K562 (cell line): ENCODE data around the gene AFF2. TPM values are rescaled to one million over a fixed set of nuclear protein-coding genes. Genes with fewer than 3 reads are reported as not detected.

Source experiments
- ATAC-seq: fragments of 200-7000 bp; cut with Tn5 transposase; 3 replicates; pipeline ENCODE4 v1.9.1; 2020; ENCODE audit warnings: moderate library complexity
- BruUV-seq: library from RNA; stranded (reverse); fragments of 400-500 nt; replicated peaks from 2 replicates; lab custom pipeline; 2021; lab: Mats Ljungman, UMichigan
- CTCF ChIA-PET: fragments of 300-600 bp; formaldehyde crosslinking; extraction: SDS; loops from one replicate; lab custom pipeline; 2021; ENCODE audit warnings: low intra/inter-chr PET ratio; lab: Yijun Ruan, JAX
- POLR2A ChIA-PET: fragments of 300-600, 350-650 bp; sonication (Branson Sonifier 250); formaldehyde crosslinking; extraction: SDS; loops from one replicate; lab custom pipeline; 2021; ENCODE audit warnings: antibody characterized with exemption, inconsistent platforms; lab: Yijun Ruan, JAX
- DNase-seq, 4 experiments: peaks; one replicate each; pipeline versions ENCODE4 v3.0.0 to v3.0.0-alpha.2; 2011 to 2018; ENCODE audit warnings: low spot score in 3 of 4, mixed read lengths in 3 of 4; ENCODE audit errors: extremely low read depth in 1 of 4
- FAIRE-seq: peaks from 2 replicates; lab custom pipeline; 2011; peaks lifted over from hg19 to GRCh38; lab: Jason Lieb, UNC
- H2AFZ ChIP-seq: 2 replicates; pipeline ENCODE4 v1.6.0; 2011; ENCODE audit warnings: low read depth, low read length, control low read depth, inconsistent platforms
- H3K27ac ChIP-seq: fragments of 200-600 bp; 3 replicates; pipeline ENCODE4 v1.8.0; 2011; ENCODE audit warnings: low read depth, mild to moderate bottlenecking, control low read depth, inconsistent platforms, low read length, moderate library complexity, mixed read lengths; ENCODE audit errors: extremely low read depth
- H3K27me3 ChIP-seq, 2 experiments: fragments of 300-600 bp in 1 of 2; 2 replicates in 1 of 2; 3 replicates in 1 of 2; pipeline versions ENCODE4 v1.6.0 to v1.8.0; 2011; ENCODE audit warnings: inconsistent platforms in 2 of 2, low read length in 2 of 2, mild to moderate bottlenecking in 1 of 2, mixed read lengths in 1 of 2, moderate library complexity in 1 of 2; ENCODE audit not compliant: control insufficient read depth in 2 of 2, insufficient read depth in 2 of 2
- H3K36me3 ChIP-seq: fragments of 300-600 bp; 3 replicates; pipeline ENCODE4 v1.8.0; 2011; ENCODE audit warnings: mild to moderate bottlenecking, low read length, inconsistent platforms; ENCODE audit not compliant: control insufficient read depth, insufficient read depth
- H3K4me1 ChIP-seq, 2 experiments: fragments of 200-600 bp in 1 of 2; replicated peaks in 1 of 2; 2 replicates in 1 of 2; 3 replicates in 1 of 2; pipeline versions ENCODE4 v1.5.1 to v1.8.0; 2011; ENCODE audit warnings: inconsistent platforms in 2 of 2, low read length in 2 of 2, mild to moderate bottlenecking in 1 of 2, mixed read lengths in 1 of 2, moderate library complexity in 1 of 2; ENCODE audit not compliant: control insufficient read depth in 2 of 2, insufficient read depth in 2 of 2
- H3K4me2 ChIP-seq: 2 replicates; pipeline ENCODE4 v1.6.1; 2011; ENCODE audit warnings: low read length, control low read depth, inconsistent platforms, mixed read lengths; ENCODE audit not compliant: insufficient read depth
- H3K4me3 ChIP-seq: fragments of 200-600 bp; sonication (generic), shearing (Covaris generic); 2 replicates; pipeline ENCODE4 v1.5.1; 2016; ENCODE audit warnings: control low read depth, inconsistent platforms
- H3K79me2 ChIP-seq: fragments of 200-600 bp; 3 replicates; pipeline ENCODE4 v1.8.0; 2011; ENCODE audit warnings: low read length, inconsistent platforms; ENCODE audit not compliant: control insufficient read depth, insufficient read depth
- H3K9ac ChIP-seq, 2 experiments: 2 replicates each; pipeline versions ENCODE4 v1.6.0 to v1.6.1; 2011; ENCODE audit warnings: low read depth in 2 of 2, low read length in 2 of 2, control low read depth in 1 of 2, inconsistent platforms in 1 of 2, mild to moderate bottlenecking in 1 of 2, mixed read lengths in 1 of 2; ENCODE audit not compliant: insufficient read depth in 1 of 2
- H3K9me1 ChIP-seq: one replicate; pipeline ENCODE4 v1.6.0; 2011; ENCODE audit warnings: inconsistent platforms, mild to moderate bottlenecking, low read length, moderate library complexity; ENCODE audit not compliant: control insufficient read depth, insufficient read depth
- H3K9me3 ChIP-seq: replicated peaks from 2 replicates; pipeline ENCODE4 v1.5.1; 2011; ENCODE audit warnings: low read depth, low read length, inconsistent platforms; ENCODE audit not compliant: control insufficient read depth, insufficient read depth
- H4K20me1 ChIP-seq: replicated peaks from 2 replicates; pipeline ENCODE4 v1.6.1; 2011; ENCODE audit warnings: low read length, inconsistent platforms, mixed read lengths; ENCODE audit not compliant: control insufficient read depth, insufficient read depth
- ASH1L ChIP-seq: fragments of 450-650 bp; IDR thresholded peaks from 2 replicates; pipeline ENCODE4 v1.6.1; 2018; ENCODE audit warnings: borderline replicate concordance, mild to moderate bottlenecking, low read depth; ENCODE audit not compliant: partially characterized antibody
- ETV6 ChIP-seq, 3 experiments: fragments of 150-350 bp in 1 of 3; sonication (generic) in 1 of 3; formaldehyde crosslinking in 1 of 3; IDR thresholded peaks; 2 replicates each; pipeline versions ENCODE4 v1.6.1 to v1.8.0; 2014 to 2022; ENCODE audit warnings: borderline replicate concordance in 2 of 3, low read depth in 2 of 3, antibody characterized with exemption in 1 of 3, low read length in 1 of 3, mild to moderate bottlenecking in 1 of 3, missing genetic modification reagents in 1 of 3
- GTF2A2 ChIP-seq: IDR thresholded peaks from 2 replicates; pipeline ENCODE4 v1.6.1; 2016; ENCODE audit warnings: mild to moderate bottlenecking, missing genetic modification characterization, missing compliant biosample characterization
- KLF10 ChIP-seq: fragments of 250-450 bp; sonication (Bioruptor Pico); IDR thresholded peaks from 2 replicates; pipeline ENCODE4 v1.6.1; 2021; ENCODE audit warnings: matching md5 sums
- MEF2A ChIP-seq: IDR thresholded peaks from 2 replicates; pipeline ENCODE4 v1.6.1; 2011; ENCODE audit warnings: low read depth, mild to moderate bottlenecking, low read length, moderate library complexity; ENCODE audit not compliant: control insufficient read depth
- MYC ChIP-seq, 2 experiments: fragments of 250-450 bp in 1 of 2; sonication (Bioruptor Pico) in 1 of 2; IDR thresholded peaks; 2 replicates each; pipeline versions ENCODE4 v1.5.1 to v1.6.1; 2012 to 2021; ENCODE audit warnings: low read depth in 2 of 2, borderline replicate concordance in 1 of 2, improper control_type of control experiment in 1 of 2, low read length in 1 of 2, mild to moderate bottlenecking in 1 of 2, moderate library complexity in 1 of 2
- RAD51 ChIP-seq: fragments of 450-650 bp; IDR thresholded peaks from 2 replicates; pipeline ENCODE4 v1.7.1; 2016; ENCODE audit warnings: low read depth, mild to moderate bottlenecking, borderline replicate concordance
- ZNF121 ChIP-seq: sonication (generic); formaldehyde crosslinking; conservative IDR thresholded peaks from 2 replicates; pipeline ENCODE4 v1.8.0; 2022; ENCODE audit warnings: missing genetic modification reagents
- ZNF175 ChIP-seq: fragments of 200-800 bp; sonication (Bioruptor generic); IDR thresholded peaks from 2 replicates; pipeline ENCODE4 v1.6.1; 2016; ENCODE audit warnings: low read depth, mild to moderate bottlenecking, missing genetic modification characterization, missing compliant biosample characterization
- ZNF431 ChIP-seq: sonication (generic); formaldehyde crosslinking; IDR thresholded peaks from 2 replicates; pipeline ENCODE4 v1.8.0; 2022; ENCODE audit warnings: mild to moderate bottlenecking, missing genetic modification reagents
- ZNF507 ChIP-seq: conservative IDR thresholded peaks from 2 replicates; pipeline ENCODE4 v1.6.1; 2017; ENCODE audit warnings: missing genetic modification characterization, missing compliant biosample characterization
- WGBS: fragments of 100-300 bp; shearing (Covaris generic); methylation state at CpG from one replicate; pipeline ENCODE4 v1.1.6; 2016; ENCODE audit warnings: low coverage, mixed read lengths; ENCODE audit not compliant: insufficient coverage; ENCODE audit errors: missing lambda C conversion rate; 5-methylcytosine and 5-hydroxymethylcytosine counted together
- in situ Hi-C: fragments of 300-500 bp; cut with MboI; formaldehyde crosslinking; loops from 4 replicates; pipeline ENCODE4 v1.15.0; 2018; ENCODE audit warnings: inconsistent platforms, mixed read lengths
- intact Hi-C: fragments of 100-400 bp; cut with micrococcal nuclease; formaldehyde crosslinking; loops from 2 replicates; pipeline ENCODE4 v1.14.2; 2022
- polyA plus RNA-seq, 8 experiments: library from polyadenylated mRNA; depleted of rRNA in 4 of 8; stranded (reverse) in 5 of 8; unstranded in 3 of 8; fragments of >200 nt; fragmentation: Nextera tagmentation in 2 of 8; fragmentation: Illumina TruSeq in 1 of 8; extraction: Ambion mirVana in 2 of 8; extraction: Trizol in 1 of 8; gene quantifications; 2 replicates each; pipeline versions ENCODE4 v1.2.1 to v1.2.3, GENCODE V29; 2011 to 2014; ENCODE audit warnings: inconsistent platforms in 1 of 8, missing spikeins in 1 of 8
- total RNA-seq, 7 experiments: library from RNA; depleted of rRNA in 6 of 7; stranded (reverse); fragments of >200 nt in 6 of 7; fragmentation: Illumina TruSeq in 2 of 7; extraction: Trizol in 2 of 7; gene quantifications; 2 replicates each; pipeline versions ENCODE4 v1.2.1 to v1.2.3, GENCODE V29; 2011 to 2021; ENCODE audit warnings: low replicate concordance in 1 of 7
- TF ChIP-seq, protein P1 (sequence below): sonication (generic); formaldehyde crosslinking; IDR thresholded peaks from 2 replicates; pipeline ENCODE4 v1.8.1; 2022; ENCODE audit warnings: missing genetic modification reagents
- TF ChIP-seq, protein P2 (sequence below): fragments of 450-650 bp; formaldehyde crosslinking; IDR thresholded peaks from 2 replicates; pipeline ENCODE4 v1.4.0; 2022; ENCODE audit warnings: missing genetic modification characterization
- TF ChIP-seq, protein P3 (sequence below), 2 experiments: fragments of 450-650 bp in 1 of 2; IDR thresholded peaks; 2 replicates each; pipeline ENCODE4 v1.6.1; 2011 to 2017; ENCODE audit warnings: low read depth in 2 of 2, antibody characterized with exemption in 1 of 2, borderline replicate concordance in 1 of 2, low read length in 1 of 2, mild to moderate bottlenecking in 1 of 2, mixed read lengths in 1 of 2; ENCODE audit not compliant: control insufficient read depth in 1 of 2

AFF2 gene
- total and polyA plus RNA-seq, 9 of the 15 experiments (the other 6 are each of a cell fraction or from before 2014, with no cell fraction given) = 0.01 to 0.20 (median 0.07) TPM

DNA sequence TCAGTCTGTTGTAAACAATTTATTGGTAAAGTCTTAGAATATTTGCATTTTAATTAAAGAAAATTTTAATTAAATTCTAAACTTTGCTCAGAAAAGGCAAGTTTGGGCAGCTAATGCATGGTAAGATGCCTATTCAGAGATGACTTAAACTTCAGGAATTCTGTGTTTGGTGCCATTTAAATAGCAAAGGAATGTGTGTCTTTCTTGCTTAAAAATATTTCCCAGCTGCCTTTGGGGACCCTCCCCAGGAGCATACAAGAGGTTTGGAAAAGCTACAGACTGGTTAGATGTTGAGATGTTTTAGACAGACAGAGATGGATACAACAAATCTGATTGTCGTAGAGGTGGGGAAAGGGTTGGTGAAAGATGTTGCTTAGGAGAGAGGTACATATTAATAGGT is 36.5 kb downstream of the AFF2 start:
- H2AFZ ChIP-seq = no peak overlapping the region
- no peaks in the 10 kb centered on the region for H3K79me2 ChIP-seq
- H3K27ac ChIP-seq = no peak overlapping the region
- no peak for DNase-seq
- H4K20me1 ChIP-seq = no peaks in the 10 kb centered on the region
- ATAC-seq = no peak
- H3K4me3 ChIP-seq = no peak overlapping the region
- ChIA-PET CTCF (no interaction called here), POLR2A (no interaction called here)
- no peak for FAIRE-seq
- no peak overlapping the region for H3K9ac ChIP-seq
- no peaks in the 10 kb centered on the region for H3K27me3 ChIP-seq
- BruUV-seq = no TSS peak
- H3K36me3 ChIP-seq = no peaks in the 10 kb centered on the region
- in situ Hi-C loops (no loop called here), intact Hi-C loops (no loop called here)
- no peaks in the 10 kb centered on the region for H3K9me1 ChIP-seq
- H3K9me3 ChIP-seq = no peaks in the 10 kb centered on the region
- 17% methylated on average over 1 of the region's 1 CpG for WGBS
- peaks cover 0 to 3% of the 10 kb centered on the region in 2 experiments; a peak in 3 of 5 replicates for H3K4me1 ChIP-seq
- H3K4me2 ChIP-seq = no peak overlapping the region
- no peak for TF ChIP-seq ZNF507 (tag)
- TF ChIP-seq GTF2A2 (tag) = no peak
- TF ChIP-seq, protein P1, sequence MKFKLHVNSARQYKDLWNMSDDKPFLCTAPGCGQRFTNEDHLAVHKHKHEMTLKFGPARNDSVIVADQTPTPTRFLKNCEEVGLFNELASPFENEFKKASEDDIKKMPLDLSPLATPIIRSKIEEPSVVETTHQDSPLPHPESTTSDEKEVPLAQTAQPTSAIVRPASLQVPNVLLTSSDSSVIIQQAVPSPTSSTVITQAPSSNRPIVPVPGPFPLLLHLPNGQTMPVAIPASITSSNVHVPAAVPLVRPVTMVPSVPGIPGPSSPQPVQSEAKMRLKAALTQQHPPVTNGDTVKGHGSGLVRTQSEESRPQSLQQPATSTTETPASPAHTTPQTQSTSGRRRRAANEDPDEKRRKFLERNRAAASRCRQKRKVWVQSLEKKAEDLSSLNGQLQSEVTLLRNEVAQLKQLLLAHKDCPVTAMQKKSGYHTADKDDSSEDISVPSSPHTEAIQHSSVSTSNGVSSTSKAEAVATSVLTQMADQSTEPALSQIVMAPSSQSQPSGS (CRISPR knock-in tag) = no peak
- no peak for TF ChIP-seq RAD51
- no peak for TF ChIP-seq MYC (IDR thresholded peaks at IDR 0.05; ENCODE audit: low read depth, low read length)
- no peak for TF ChIP-seq MYC (CRISPR knock-in tag; IDR thresholded peaks at IDR 0.05; ENCODE audit: borderline replicate concordance, low read depth)
- no peak for TF ChIP-seq MEF2A
- no peak for TF ChIP-seq ETV6 (IDR thresholded peaks at IDR 0.05; ENCODE audit: borderline replicate concordance in 1 of 2, low read depth in 2 of 2, low read length in 1 of 2)
- TF ChIP-seq ETV6 (CRISPR knock-in tag; IDR thresholded peaks at IDR 0.05; ENCODE audit: borderline replicate concordance) = no peak
- no peak for TF ChIP-seq ZNF431 (CRISPR knock-in tag)
- no peak for TF ChIP-seq KLF10
- TF ChIP-seq, protein P2, sequence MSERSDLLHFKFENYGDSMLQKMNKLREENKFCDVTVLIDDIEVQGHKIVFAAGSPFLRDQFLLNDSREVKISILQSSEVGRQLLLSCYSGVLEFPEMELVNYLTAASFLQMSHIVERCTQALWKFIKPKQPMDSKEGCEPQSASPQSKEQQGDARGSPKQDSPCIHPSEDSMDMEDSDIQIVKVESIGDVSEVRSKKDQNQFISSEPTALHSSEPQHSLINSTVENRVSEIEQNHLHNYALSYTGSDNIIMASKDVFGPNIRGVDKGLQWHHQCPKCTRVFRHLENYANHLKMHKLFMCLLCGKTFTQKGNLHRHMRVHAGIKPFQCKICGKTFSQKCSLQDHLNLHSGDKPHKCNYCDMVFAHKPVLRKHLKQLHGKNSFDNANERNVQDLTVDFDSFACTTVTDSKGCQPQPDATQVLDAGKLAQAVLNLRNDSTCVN (CRISPR knock-in tag) = no peak
- TF ChIP-seq, protein P3, sequence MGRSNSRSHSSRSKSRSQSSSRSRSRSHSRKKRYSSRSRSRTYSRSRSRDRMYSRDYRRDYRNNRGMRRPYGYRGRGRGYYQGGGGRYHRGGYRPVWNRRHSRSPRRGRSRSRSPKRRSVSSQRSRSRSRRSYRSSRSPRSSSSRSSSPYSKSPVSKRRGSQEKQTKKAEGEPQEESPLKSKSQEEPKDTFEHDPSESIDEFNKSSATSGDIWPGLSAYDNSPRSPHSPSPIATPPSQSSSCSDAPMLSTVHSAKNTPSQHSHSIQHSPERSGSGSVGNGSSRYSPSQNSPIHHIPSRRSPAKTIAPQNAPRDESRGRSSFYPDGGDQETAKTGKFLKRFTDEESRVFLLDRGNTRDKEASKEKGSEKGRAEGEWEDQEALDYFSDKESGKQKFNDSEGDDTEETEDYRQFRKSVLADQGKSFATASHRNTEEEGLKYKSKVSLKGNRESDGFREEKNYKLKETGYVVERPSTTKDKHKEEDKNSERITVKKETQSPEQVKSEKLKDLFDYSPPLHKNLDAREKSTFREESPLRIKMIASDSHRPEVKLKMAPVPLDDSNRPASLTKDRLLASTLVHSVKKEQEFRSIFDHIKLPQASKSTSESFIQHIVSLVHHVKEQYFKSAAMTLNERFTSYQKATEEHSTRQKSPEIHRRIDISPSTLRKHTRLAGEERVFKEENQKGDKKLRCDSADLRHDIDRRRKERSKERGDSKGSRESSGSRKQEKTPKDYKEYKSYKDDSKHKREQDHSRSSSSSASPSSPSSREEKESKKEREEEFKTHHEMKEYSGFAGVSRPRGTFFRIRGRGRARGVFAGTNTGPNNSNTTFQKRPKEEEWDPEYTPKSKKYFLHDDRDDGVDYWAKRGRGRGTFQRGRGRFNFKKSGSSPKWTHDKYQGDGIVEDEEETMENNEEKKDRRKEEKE (IDR thresholded peaks at IDR 0.05; ENCODE audit: borderline replicate concordance in 1 of 2, control insufficient read depth in 1 of 2, low read depth in 2 of 2, low read length in 1 of 2) = no peak
- no peak for TF ChIP-seq ZNF121
- no peak for TF ChIP-seq ZNF175 (CRISPR knock-in tag)
- no peak for TF ChIP-seq ASH1L
